Common myeloid progenitor, CD34-positive (primary cell): ENCODE data around the gene BICRA.
"Not testable (repeated sequence)": the region's sequence is repeated elsewhere in the genome, so short reads cannot be mapped to it uniquely, and the experiment has no call there.

Experiments
- CTCF ChIA-PET: fragments of 350-600 bp; sonication (Branson Sonifier 250); formaldehyde crosslinking; loops from one replicate; lab custom pipeline; 2021; ENCODE audit warnings: antibody characterized with exemption; lab: Charles Lee
- POLR2A ChIA-PET: fragments of 350-600 bp; sonication (Branson Sonifier 250); formaldehyde crosslinking; loops from one replicate; lab custom pipeline; 2021; ENCODE audit warnings: antibody characterized with exemption; lab: Charles Lee
- DNase-seq, 3 donors: peaks; one replicate each; pipeline versions ENCODE4 v3.0.0 to v3.0.0-alpha.2; 2013
- H3K27ac ChIP-seq, 2 experiments: 1 replicate in 1 of 2; 2 replicates in 1 of 2; pipeline ENCODE4 v1.7.0; 2013; ENCODE audit warnings: inconsistent platforms in 2 of 2, low read length in 2 of 2, mild to moderate bottlenecking in 2 of 2, low read depth in 1 of 2, moderate library complexity in 1 of 2; ENCODE audit not compliant: severe bottlenecking in 2 of 2, insufficient read depth in 1 of 2, poor library complexity in 1 of 2
- H3K27me3 ChIP-seq, 5 experiments: replicated peaks in 2 of 5; 1 replicate in 3 of 5; 2 replicates in 2 of 5; pipeline versions ENCODE4 v1.6.1 to v1.7.0; 2013; ENCODE audit warnings: low read length in 4 of 5, mild to moderate bottlenecking in 2 of 5, moderate library complexity in 2 of 5, inconsistent platforms in 1 of 5; ENCODE audit not compliant: insufficient read depth in 5 of 5, control insufficient read depth in 4 of 5
- H3K36me3 ChIP-seq, 4 experiments: 1 replicate in 2 of 4; 2 replicates in 2 of 4; pipeline versions ENCODE4 v1.6.1 to v1.7.0; 2013; ENCODE audit warnings: low read length in 3 of 4, control low read depth in 1 of 4, mild to moderate bottlenecking in 1 of 4; ENCODE audit not compliant: control insufficient read depth in 4 of 4, insufficient read depth in 4 of 4
- H3K4me1 ChIP-seq, 4 experiments: 1 replicate in 3 of 4; 2 replicates in 1 of 4; pipeline versions ENCODE4 v1.6.1 to v1.7.1; 2013; ENCODE audit warnings: low read length in 3 of 4, mild to moderate bottlenecking in 3 of 4, control low read depth in 1 of 4, inconsistent platforms in 1 of 4, moderate library complexity in 1 of 4; ENCODE audit not compliant: control insufficient read depth in 4 of 4, insufficient read depth in 4 of 4; ENCODE audit errors: control extremely low read depth in 1 of 4
- H3K4me3 ChIP-seq, 7 experiments: 1 replicate in 4 of 7; 2 replicates in 3 of 7; pipeline versions ENCODE4 v1.5.1 to v1.7.0; 2013; ENCODE audit warnings: mild to moderate bottlenecking in 7 of 7, low read length in 6 of 7, moderate library complexity in 6 of 7, inconsistent platforms in 2 of 7, low read depth in 2 of 7, control low read depth in 1 of 7; ENCODE audit not compliant: insufficient read depth in 4 of 7, control insufficient read depth in 1 of 7; ENCODE audit errors: extremely low read depth in 1 of 7
- H3K9me3 ChIP-seq, 5 experiments: 1 replicate in 4 of 5; 2 replicates in 1 of 5; pipeline versions ENCODE4 v1.6.1 to v1.7.1; 2013; ENCODE audit warnings: low read length in 4 of 5, mild to moderate bottlenecking in 2 of 5, inconsistent platforms in 1 of 5, low read depth in 1 of 5, moderate library complexity in 1 of 5; ENCODE audit not compliant: control insufficient read depth in 4 of 5, insufficient read depth in 2 of 5; ENCODE audit errors: control extremely low read depth in 1 of 5
- WGBS: methylation state at CpG from one replicate; pipeline ENCODE4 v1.1.5; 2013; ENCODE audit not compliant: insufficient coverage; 5-methylcytosine and 5-hydroxymethylcytosine counted together

The BICRA gene

DNA sequence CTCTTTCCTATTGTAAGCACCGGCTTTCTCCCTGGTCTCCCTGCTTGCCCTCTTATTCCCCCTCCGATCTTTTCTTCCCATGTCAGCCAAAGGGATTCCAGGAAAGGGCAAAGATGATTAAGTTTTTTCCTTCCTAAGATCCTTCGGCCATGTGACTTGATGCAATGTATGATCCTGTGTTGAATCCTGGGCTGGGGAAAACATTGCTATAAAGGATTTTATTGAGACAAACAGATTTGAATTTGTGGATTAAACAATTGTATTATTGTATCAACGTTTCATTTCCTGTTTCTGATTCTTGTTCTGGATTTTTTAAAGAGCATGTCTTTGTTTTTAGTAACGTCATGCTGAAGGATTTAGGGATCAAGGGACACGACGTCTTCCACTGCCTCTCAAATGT is 19.1 kb upstream of the BICRA start:
- ChIA-PET POLR2A (no interaction called here), CTCF (no interaction called here)
- Histone ChIP-seq H3K27ac (no peak overlapping the region), H3K36me3 (no peaks in the 10 kb centered on the region), H3K4me3 (no peak overlapping the region), H3K4me1 (no peaks in the 10 kb centered on the region), H3K27me3 (peaks cover 0 to 4% (median 0%) of the 10 kb centered on the region in 5 experiments), H3K9me3 (peaks cover 0 to 9% (median 5%) of the 10 kb centered on the region in 5 experiments)
- 80% methylated on average over 7 of the region's 7 CpGs for WGBS
- DNase-seq: no peak

DNA sequence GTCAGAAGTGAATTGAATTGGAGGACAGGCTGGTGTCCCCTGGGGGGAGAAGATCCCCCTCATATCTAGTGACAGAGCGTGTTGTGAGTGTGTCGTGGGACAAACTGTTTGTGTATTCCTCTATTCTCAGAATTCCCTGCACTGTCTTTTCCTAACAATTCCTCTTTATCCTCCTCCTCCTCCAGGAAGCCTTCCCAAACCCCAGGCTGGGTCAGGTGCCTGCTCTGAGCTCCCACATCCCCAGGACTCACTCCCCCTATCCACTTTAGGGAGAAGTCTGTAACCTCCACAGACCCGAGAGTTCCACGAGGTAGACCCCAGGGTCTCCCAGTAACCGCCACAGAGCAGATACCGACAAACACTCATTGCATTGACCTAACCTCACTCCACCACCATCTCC is 15.1 kb upstream of the BICRA start:
- Histone ChIP-seq H3K27me3 (peaks cover 0 to 11% (median 4%) of the 10 kb centered on the region in 5 experiments), H3K4me1 (peaks cover 0 to 11% (median 0%) of the 10 kb centered on the region in 4 experiments), H3K9me3 (no peaks in the 10 kb centered on the region), H3K27ac (no peak overlapping the region), H3K36me3 (no peaks in the 10 kb centered on the region), H3K4me3 (no peak overlapping the region)
- WGBS: 97% methylated on average over 6 of the region's 6 CpGs
- DNase-seq: no peak
- ChIA-PET POLR2A (interaction anchor here (0.6 kb wide), 1 partner anchor 67 kb away, joined by 4 read pairs; no protein-coding TSS in a partner anchor), CTCF (no interaction called here)

DNA sequence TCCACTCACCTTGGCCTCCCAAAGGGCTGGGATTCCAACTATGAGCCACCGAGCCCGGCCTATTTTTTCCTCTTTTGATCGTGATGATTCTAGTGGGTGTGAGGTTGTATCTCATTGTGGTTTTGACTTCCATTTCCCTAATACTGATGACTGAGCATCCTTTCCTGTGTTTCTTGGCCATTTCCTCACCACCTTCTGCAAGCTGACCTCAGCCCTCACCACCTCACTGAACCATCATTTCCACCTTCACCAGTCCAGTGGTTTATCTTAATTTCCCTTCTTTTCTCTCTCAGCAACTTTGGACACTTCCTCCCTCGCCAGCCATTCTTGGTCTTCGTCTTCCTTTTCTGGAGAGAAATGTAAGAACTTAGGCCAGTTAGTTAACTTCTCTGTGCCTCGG is 13.0 kb upstream of the BICRA start:
- no peak overlapping the region for H3K27ac ChIP-seq
- WGBS: 82% methylated on average over 2 of the region's 6 CpGs
- POLR2A ChIA-PET: no interaction called here
- peaks cover 0 to 13% (median 3%) of the 10 kb centered on the region in 4 experiments for H3K4me1 ChIP-seq
- no peaks in the 10 kb centered on the region for H3K36me3 ChIP-seq
- CTCF ChIA-PET: interaction anchor here (1.0 kb wide), 1 partner anchor 160 kb away, joined by 3 read pairs; no protein-coding TSS in a partner anchor
- H3K9me3 ChIP-seq: no peaks in the 10 kb centered on the region
- no peak for DNase-seq
- H3K27me3 ChIP-seq: peaks cover 0 to 14% (median 6%) of the 10 kb centered on the region in 5 experiments
- no peak overlapping the region for H3K4me3 ChIP-seq

DNA sequence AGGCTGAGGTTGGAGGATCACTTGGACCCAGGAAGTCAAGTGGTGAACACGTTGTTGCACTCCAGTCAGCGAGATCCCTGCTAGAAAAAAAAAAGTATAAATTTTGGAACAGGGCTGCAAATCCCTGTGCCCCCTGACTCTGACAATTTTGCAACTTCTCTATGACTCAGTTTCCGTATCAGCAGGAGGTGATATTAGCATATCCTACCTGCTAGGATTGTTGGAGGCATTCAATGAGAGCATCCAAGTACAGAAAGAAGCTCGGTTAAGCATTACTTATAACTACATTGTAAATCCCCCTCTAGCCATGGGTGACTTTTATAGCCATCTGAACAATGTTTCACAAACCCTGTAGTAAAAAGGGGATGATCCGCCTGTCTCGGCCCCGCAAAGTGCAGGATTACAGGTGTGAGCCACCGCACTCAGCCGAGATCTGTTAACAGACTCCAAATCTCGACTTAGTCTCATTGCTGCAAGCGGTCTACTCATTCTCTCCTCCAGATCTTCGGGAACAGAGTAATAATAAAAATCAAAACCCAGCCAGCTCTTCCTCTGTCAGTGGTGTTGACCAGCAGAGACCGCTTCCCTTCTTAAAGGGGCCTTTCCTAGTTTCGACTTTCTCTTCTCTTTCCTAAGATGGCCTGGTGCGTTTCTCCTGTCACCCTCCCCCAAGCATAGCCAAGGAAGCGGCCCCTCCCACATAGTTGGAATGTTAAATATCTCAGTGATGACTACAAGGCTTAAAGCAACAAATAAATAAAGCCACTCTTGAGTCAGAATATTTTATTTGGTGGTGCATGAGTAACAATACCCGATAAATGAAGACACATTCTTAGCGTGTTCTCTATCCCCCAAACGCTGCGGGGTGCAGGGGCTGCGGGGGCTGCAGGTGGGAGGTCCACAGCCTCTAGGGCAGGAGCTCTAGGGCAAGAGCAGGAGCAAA is 10.3 kb upstream of the BICRA start:
- H3K27ac ChIP-seq: no peak overlapping the region
- H3K9me3 ChIP-seq: no peaks in the 10 kb centered on the region
- peaks cover 0 to 14% (median 6%) of the 10 kb centered on the region in 5 experiments for H3K27me3 ChIP-seq
- no peak overlapping the region for H3K4me3 ChIP-seq
- 52% methylated on average over 16 of the region's 21 CpGs for WGBS
- POLR2A ChIA-PET: no interaction called here
- no peak for DNase-seq
- CTCF ChIA-PET: interaction anchor here (1.6 kb wide), 1 partner anchor 12 kb away, joined by 4 read pairs; no protein-coding TSS in a partner anchor
- peaks cover 0 to 13% (median 4%) of the 10 kb centered on the region in 4 experiments for H3K4me1 ChIP-seq
- H3K36me3 ChIP-seq: no peaks in the 10 kb centered on the region

DNA sequence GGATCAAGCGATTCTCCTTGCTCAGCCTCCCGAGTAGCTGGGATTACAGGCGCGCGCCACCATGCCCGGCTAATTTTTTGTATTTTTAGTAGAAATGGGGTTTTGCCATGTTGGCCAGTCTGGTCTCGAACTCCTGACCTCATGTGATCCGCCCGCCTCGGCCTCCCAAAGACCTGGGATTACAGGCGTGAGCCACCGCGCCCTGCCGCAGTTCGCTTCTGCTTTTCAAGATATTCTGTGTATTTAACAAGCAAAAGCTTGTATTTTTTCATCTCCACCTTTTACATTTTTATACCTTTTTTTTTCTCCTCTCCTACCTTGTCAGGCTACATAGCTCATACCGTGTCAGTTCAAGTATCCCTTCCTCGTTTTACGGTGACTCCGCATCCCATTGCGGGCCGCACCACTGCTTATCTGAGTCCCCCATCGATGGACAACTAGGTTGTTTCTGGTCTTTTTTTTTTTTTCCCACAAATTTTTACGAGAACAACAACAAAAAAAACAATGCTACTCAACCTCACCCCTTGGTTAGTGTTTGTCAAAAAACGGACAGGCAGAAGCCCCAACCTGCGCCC is 9.2 kb upstream of the BICRA start:
- ChIA-PET POLR2A (interaction anchor here (0.5 kb wide), 1 partner anchor 445 kb away, joined by 5 read pairs; no protein-coding TSS in a partner anchor), CTCF (interaction anchor here (0.6 kb wide), 1 partner anchor 25 kb away, joined by 3 read pairs; no protein-coding TSS in a partner anchor)
- WGBS: 29% methylated on average over 18 of the region's 25 CpGs
- H3K4me1 ChIP-seq: peaks cover 0 to 13% (median 4%) of the 10 kb centered on the region in 4 experiments
- H3K9me3 ChIP-seq, H3K27ac ChIP-seq, H3K36me3 ChIP-seq, DNase-seq: not testable (repeated sequence)
- H3K4me3 ChIP-seq: peak overlapping the region in 6 of 7 experiments; percentile 54 to 92 (median 74)
- H3K27me3 ChIP-seq: peaks cover 0 to 15% (median 6%) of the 10 kb centered on the region in 5 experiments

DNA sequence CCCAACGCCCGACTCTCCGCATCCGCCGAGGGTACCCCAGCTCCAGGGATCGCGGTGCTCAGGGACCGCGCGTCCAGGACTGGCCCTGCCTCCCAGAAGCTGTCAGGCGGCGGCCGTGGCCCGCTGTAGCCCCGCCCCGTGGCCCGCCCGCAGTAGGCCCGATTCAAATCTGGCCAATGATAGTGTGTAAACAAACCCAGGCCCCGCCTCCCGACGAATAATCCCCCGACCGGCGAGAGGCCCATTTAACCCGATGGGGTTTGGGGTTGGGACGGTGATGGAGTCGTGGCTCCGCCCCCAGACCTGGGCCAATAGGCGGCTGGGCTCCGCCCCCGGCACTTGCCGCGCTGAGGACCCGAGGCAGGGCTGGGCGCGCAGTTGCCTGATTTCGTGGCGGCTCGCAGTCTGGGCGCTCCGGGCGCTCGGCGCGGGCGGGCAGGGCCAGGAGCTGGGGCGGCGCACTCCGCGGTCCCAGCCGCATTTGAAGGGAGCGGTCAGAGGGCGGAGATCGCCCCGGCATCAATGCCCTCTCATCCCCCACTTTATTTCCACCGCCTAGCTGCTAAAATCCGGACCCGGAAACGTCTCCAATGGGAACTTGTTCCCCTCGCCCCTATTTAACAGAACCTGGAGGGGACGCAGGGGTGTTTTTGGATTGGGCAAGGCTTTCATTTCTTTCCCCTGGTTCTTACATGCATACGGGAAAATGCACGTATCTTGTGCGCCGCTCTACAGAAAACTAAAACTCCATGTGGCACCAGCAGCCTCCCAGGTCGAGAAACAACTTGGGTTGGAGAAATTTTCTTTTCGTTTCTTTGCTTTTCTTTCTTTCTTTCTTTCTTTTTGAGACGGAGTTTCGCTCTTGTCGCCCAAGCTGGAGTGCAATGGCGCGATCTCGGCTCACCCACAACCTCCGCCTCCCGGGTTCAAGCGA is 8.4 kb upstream of the BICRA start:
- H3K4me3 ChIP-seq: peak overlapping the region; percentile 54 to 92 (median 73)
- WGBS: 4% methylated on average over 68 of the region's 77 CpGs
- POLR2A ChIA-PET: interaction anchor here (0.5 kb wide), 2 partner anchors 297 to 445 kb away, joined by 3 to 5 read pairs; no protein-coding TSS in a partner anchor

More for the DNA sequence above, 8.4 kb upstream of the BICRA start:
- Histone ChIP-seq H3K4me1 (peaks cover 0 to 13% (median 4%) of the 10 kb centered on the region in 4 experiments), H3K36me3 (no peaks in the 10 kb centered on the region), H3K27me3 (peaks cover 0 to 15% (median 6%) of the 10 kb centered on the region in 5 experiments), H3K9me3 (no peaks in the 10 kb centered on the region), H3K27ac (peak overlapping the region in 1 of 2 experiments; percentile 78)
- CTCF ChIA-PET: no interaction called here
- peak; percentile 98 to 99 (median 99) for DNase-seq
